Keratinocyte (primary cell): ENCODE data around the gene TBC1D5. TPM values are rescaled to one million over a fixed set of nuclear protein-coding genes. Genes with fewer than 3 reads are reported as not detected.

Source experiments
- DNase-seq: peaks from one replicate; pipeline ENCODE4 v3.0.0-alpha.2; 2011; ENCODE audit warnings: low read depth, missing footprints, low spot score
- FAIRE-seq: peaks from 2 replicates; lab custom pipeline; 2011; peaks lifted over from hg19 to GRCh38; lab: Jason Lieb, UNC
- H2AFZ ChIP-seq: 2 replicates; pipeline ENCODE4 v1.6.0; 2012; ENCODE audit warnings: low read length, control low read depth, inconsistent platforms; ENCODE audit not compliant: control insufficient read depth
- H3K27ac ChIP-seq: 2 replicates; pipeline ENCODE4 v1.5.1; 2011; ENCODE audit warnings: low read length; ENCODE audit not compliant: control insufficient read depth, insufficient read depth
- H3K27me3 ChIP-seq: 3 replicates; pipeline ENCODE4 v1.6.0; 2011; ENCODE audit warnings: low read length; ENCODE audit not compliant: control insufficient read depth, insufficient read depth; ENCODE audit errors: extremely low read depth
- H3K36me3 ChIP-seq, 2 experiments: 2 replicates in 1 of 2; 3 replicates in 1 of 2; pipeline ENCODE4 v1.5.1; 2011; ENCODE audit warnings: low read length in 2 of 2, mild to moderate bottlenecking in 1 of 2; ENCODE audit not compliant: control insufficient read depth in 2 of 2, insufficient read depth in 2 of 2; ENCODE audit errors: extremely low read depth in 1 of 2
- H3K4me1 ChIP-seq: 3 replicates; pipeline ENCODE4 v1.5.1; 2011; ENCODE audit warnings: low read length; ENCODE audit not compliant: control insufficient read depth, insufficient read depth; ENCODE audit errors: extremely low read depth
- H3K4me2 ChIP-seq: 3 replicates; pipeline ENCODE4 v1.6.0; 2011; ENCODE audit warnings: low read depth, low read length; ENCODE audit not compliant: control insufficient read depth, insufficient read depth; ENCODE audit errors: extremely low read depth
- H3K4me3 ChIP-seq, 3 experiments: fragments of 200-600 bp in 1 of 3; sonication (generic) in 1 of 3; 2 replicates in 2 of 3; 3 replicates in 1 of 3; pipeline ENCODE4 v1.5.1; 2011 to 2016; ENCODE audit warnings: low read length in 3 of 3, mild to moderate bottlenecking in 3 of 3, control low read depth in 2 of 3, inconsistent platforms in 1 of 3, low read depth in 1 of 3, mixed read lengths in 1 of 3, mixed run types in 1 of 3, moderate library complexity in 1 of 3; ENCODE audit not compliant: control insufficient read depth in 2 of 3, insufficient read depth in 2 of 3; ENCODE audit errors: extremely low read depth in 1 of 3
- H3K79me2 ChIP-seq: 2 replicates; pipeline ENCODE4 v1.6.0; 2012; ENCODE audit warnings: low read length; ENCODE audit not compliant: control insufficient read depth, insufficient read depth
- H3K9ac ChIP-seq: 3 replicates; pipeline ENCODE4 v1.6.0; 2011; ENCODE audit warnings: low read length; ENCODE audit not compliant: control insufficient read depth, insufficient read depth; ENCODE audit errors: extremely low read depth
- H3K9me1 ChIP-seq: 3 replicates; pipeline ENCODE4 v1.6.0; 2011; ENCODE audit warnings: low read length; ENCODE audit not compliant: control insufficient read depth, insufficient read depth; ENCODE audit errors: extremely low read depth
- H3K9me3 ChIP-seq: 2 replicates; pipeline ENCODE4 v1.5.1; 2012; ENCODE audit warnings: low read depth, low read length; ENCODE audit not compliant: control insufficient read depth
- H4K20me1 ChIP-seq: 3 replicates; pipeline ENCODE4 v1.6.0; 2011; ENCODE audit warnings: low read length; ENCODE audit not compliant: control insufficient read depth, insufficient read depth; ENCODE audit errors: extremely low read depth
- EZH2 ChIP-seq: IDR thresholded peaks from one replicate; pipeline ENCODE4 v1.6.1; 2012; ENCODE audit warnings: inconsistent platforms, mild to moderate bottlenecking, low read length, moderate library complexity
- dilution Hi-C: fragments of 300-500 bp; cut with MboI; formaldehyde crosslinking; loops from one replicate; pipeline ENCODE4 v1.7.0; 2020; ENCODE audit warnings: low sequenced_read_pairs; ENCODE audit not compliant: extremely low pct_ligation_motif_present
- polyA plus RNA-seq, 5 experiments: library from polyadenylated mRNA; depleted of rRNA in 3 of 5; stranded (reverse) in 3 of 5; stranded (forward) in 1 of 5; unstranded in 1 of 5; fragments of >200 nt; gene quantifications; 1 replicate in 1 of 5; 2 replicates in 3 of 5; 3 replicates in 1 of 5; pipeline versions ENCODE4 v1.2.1 to v1.2.3, GENCODE V29; 2011 to 2012; ENCODE audit warnings: missing spikeins in 2 of 5, low read depth in 1 of 5, low replicate concordance in 1 of 5
- TF ChIP-seq, protein P1 (sequence below), 3 experiments: IDR thresholded peaks in 1 of 3; conservative IDR thresholded peaks in 1 of 3; optimal IDR thresholded peaks in 1 of 3; 2 replicates in 2 of 3; 3 replicates in 1 of 3; pipeline versions ENCODE3 to v1.5.1; 2011; ENCODE audit warnings: low read length in 3 of 3, mild to moderate bottlenecking in 3 of 3, moderate library complexity in 2 of 3, control low read depth in 1 of 3, inconsistent platforms in 1 of 3; ENCODE audit not compliant: insufficient read depth in 2 of 3; ENCODE audit errors: extremely low read depth in 1 of 3

TBC1D5 gene
- polyA plus RNA-seq, 1 donor (not counting 4 experiments of a cell fraction or from before 2014, with no cell fraction given), result 25.8 TPM

DNA sequence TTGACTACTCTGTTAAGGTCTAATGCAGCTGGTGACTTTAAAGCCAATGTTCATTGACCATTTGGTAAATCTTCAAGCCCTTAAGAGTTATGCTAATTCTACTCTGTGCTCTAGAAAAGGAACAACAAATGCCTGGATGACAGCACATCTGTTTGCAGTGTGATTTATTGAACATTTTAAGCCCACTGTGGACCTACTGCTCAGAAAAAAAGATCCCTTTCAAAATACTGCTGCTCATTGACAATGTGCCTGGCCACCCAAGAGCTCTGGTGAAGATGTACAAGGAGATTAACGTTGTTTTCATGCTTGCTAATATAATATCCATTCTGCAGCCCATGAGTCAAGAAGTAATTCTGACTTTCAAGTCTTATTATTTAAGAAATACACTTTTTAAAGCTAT is 110.8 kb downstream of the TBC1D5 start:
- dilution Hi-C loops, result no loop called here
- no peak overlapping the region for H3K9ac ChIP-seq
- no peaks in the 10 kb centered on the region for H3K9me1 ChIP-seq
- no peaks in the 10 kb centered on the region for H3K27me3 ChIP-seq
- H3K4me1 ChIP-seq, result peaks cover 6% of the 10 kb centered on the region
- H2AFZ ChIP-seq, result no peak overlapping the region
- H4K20me1 ChIP-seq, result no peaks in the 10 kb centered on the region
- DNase-seq (no peak), FAIRE-seq (no peak)
- no peaks in the 10 kb centered on the region for H3K36me3 ChIP-seq
- no peak overlapping the region for H3K4me2 ChIP-seq
- no peak for TF ChIP-seq EZH2
- TF ChIP-seq, protein P1, sequence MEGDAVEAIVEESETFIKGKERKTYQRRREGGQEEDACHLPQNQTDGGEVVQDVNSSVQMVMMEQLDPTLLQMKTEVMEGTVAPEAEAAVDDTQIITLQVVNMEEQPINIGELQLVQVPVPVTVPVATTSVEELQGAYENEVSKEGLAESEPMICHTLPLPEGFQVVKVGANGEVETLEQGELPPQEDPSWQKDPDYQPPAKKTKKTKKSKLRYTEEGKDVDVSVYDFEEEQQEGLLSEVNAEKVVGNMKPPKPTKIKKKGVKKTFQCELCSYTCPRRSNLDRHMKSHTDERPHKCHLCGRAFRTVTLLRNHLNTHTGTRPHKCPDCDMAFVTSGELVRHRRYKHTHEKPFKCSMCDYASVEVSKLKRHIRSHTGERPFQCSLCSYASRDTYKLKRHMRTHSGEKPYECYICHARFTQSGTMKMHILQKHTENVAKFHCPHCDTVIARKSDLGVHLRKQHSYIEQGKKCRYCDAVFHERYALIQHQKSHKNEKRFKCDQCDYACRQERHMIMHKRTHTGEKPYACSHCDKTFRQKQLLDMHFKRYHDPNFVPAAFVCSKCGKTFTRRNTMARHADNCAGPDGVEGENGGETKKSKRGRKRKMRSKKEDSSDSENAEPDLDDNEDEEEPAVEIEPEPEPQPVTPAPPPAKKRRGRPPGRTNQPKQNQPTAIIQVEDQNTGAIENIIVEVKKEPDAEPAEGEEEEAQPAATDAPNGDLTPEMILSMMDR (optimal IDR thresholded peaks at IDR 0.05 in 1 of 3, IDR thresholded peaks at IDR 0.05 in 1 of 3, conservative IDR thresholded peaks at IDR 0.05 in 1 of 3; ENCODE audit: extremely low read depth in 1 of 3, insufficient read depth in 2 of 3, low read length in 3 of 3), result no peak
- no peaks in the 10 kb centered on the region for H3K79me2 ChIP-seq
- no peak overlapping the region for H3K4me3 ChIP-seq
- no peaks in the 10 kb centered on the region for H3K9me3 ChIP-seq
- no peak overlapping the region for H3K27ac ChIP-seq

- Histone ChIP-seq H3K9me3 (no peaks in the 10 kb centered on the region), H3K4me3 (no peak overlapping the region), H4K20me1 (no peaks in the 10 kb centered on the region), H3K9me1 (no peaks in the 10 kb centered on the region), H3K4me2 (no peak overlapping the region), H3K27me3 (no peaks in the 10 kb centered on the region), H3K9ac (no peak overlapping the region), H3K79me2 (no peaks in the 10 kb centered on the region), H3K27ac (no peak overlapping the region), H2AFZ (no peak overlapping the region), H3K36me3 (no peaks in the 10 kb centered on the region), H3K4me1 (peaks cover 6% of the 10 kb centered on the region)
- TF ChIP-seq, protein P1 (optimal IDR thresholded peaks at IDR 0.05 in 1 of 3, IDR thresholded peaks at IDR 0.05 in 1 of 3, conservative IDR thresholded peaks at IDR 0.05 in 1 of 3; ENCODE audit: extremely low read depth in 1 of 3, insufficient read depth in 2 of 3, low read length in 3 of 3), result no peak
- TF ChIP-seq EZH2, result no peak
- no peak for FAIRE-seq
- dilution Hi-C loops, result no loop called here
- no peak for DNase-seq
These were observed 113.0 kb downstream of the TBC1D5 start for GRCh38 chr3:17629400-17629799.
